HG03575 (cell line): ENCODE measurements around the gene NDUFS1.
"Not testable (repeated sequence)": the region's sequence is repeated elsewhere in the genome, so short reads cannot be mapped to it uniquely, and the experiment has no call there.

ENCODE experiments used
- ATAC-seq: cut with Tn5 transposase; IDR thresholded peaks from one replicate; pipeline ENCODE4 v1.9.1; 2021; ENCODE audit not compliant: unreplicated experiment, insufficient number of reproducible peaks, low FRiP score; ENCODE audit errors: extremely low read depth

Gene NDUFS1

GRCh38 chr2:206164261-206164862 lies 5.1 kb upstream of the NDUFS1 start:
- no peak for ATAC-seq

- no peak for ATAC-seq
Observed at GRCh38 chr2:206163251-206163880, 4.1 kb upstream of the NDUFS1 start.

GRCh38 chr2:206162401-206162800 lies 3.2 kb upstream of the NDUFS1 start:
- not testable (repeated sequence) for ATAC-seq

GRCh38 chr2:206160807-206161179 lies 1.5 kb upstream of the NDUFS1 start:
- no peak for ATAC-seq

GRCh38 chr2:206160125-206160806 lies 1.0 kb upstream of the NDUFS1 start:
- peak; percentile 15 for ATAC-seq

- ATAC-seq: no peak
Observed at GRCh38 chr2:206158563-206159345, 490 bp downstream of the NDUFS1 start.

GRCh38 chr2:206157014-206157413 lies 2.2 kb downstream of the NDUFS1 start:
- ATAC-seq: not testable (repeated sequence)

GRCh38 chr2:206154197-206154596 lies 5.0 kb downstream of the NDUFS1 start:
- no peak for ATAC-seq

GRCh38 chr2:206150631-206151030 lies 8.6 kb downstream of the NDUFS1 start:
- ATAC-seq: no peak

- ATAC-seq: no peak
Observed at GRCh38 chr2:206150168-206150567, 9.1 kb downstream of the NDUFS1 start.

- ATAC-seq: no peak
Observed at GRCh38 chr2:206149330-206149729, 9.9 kb downstream of the NDUFS1 start.

GRCh38 chr2:206145665-206146064 lies 13.6 kb downstream of the NDUFS1 start:
- no peak for ATAC-seq

- ATAC-seq: no peak
Observed at GRCh38 chr2:206144383-206144782, 14.9 kb downstream of the NDUFS1 start.

- ATAC-seq: no peak
Observed at GRCh38 chr2:206143451-206143850, 15.8 kb downstream of the NDUFS1 start.

GRCh38 chr2:206127656-206128055 lies 31.6 kb downstream of the NDUFS1 start:
- ATAC-seq: no peak

GRCh38 chr2:206125901-206126300 lies 33.3 kb downstream of the NDUFS1 start:
- ATAC-seq: no peak

- ATAC-seq: not testable (repeated sequence)
Observed at GRCh38 chr2:206122569-206122968, 36.7 kb downstream of the NDUFS1 start.

- ATAC-seq: no peak
Observed at GRCh38 chr2:206116278-206116677, 43.0 kb downstream of the NDUFS1 start.

- no peak for ATAC-seq
Observed at GRCh38 chr2:206115026-206115578, 44.1 kb downstream of the NDUFS1 start.
